Smooth muscle cell (in vitro differentiated cells): ENCODE measurements around the gene IGSF21. TPM values are rescaled to one million over a fixed set of nuclear protein-coding genes. Genes with fewer than 3 reads are reported as not detected.

ENCODE experiments used
- DNase-seq: peaks from one replicate; lab custom pipeline; 2025; ENCODE audit not compliant: unreplicated experiment; lab: John Stamatoyannopoulos, UW
- H2AFZ ChIP-seq: fragments of 200-600 bp; sonication (generic); 2 replicates; pipeline ENCODE4 v1.6.0; 2016; ENCODE audit warnings: antibody characterized with exemption, low read depth, mild to moderate bottlenecking
- H3F3A ChIP-seq: fragments of 200-600 bp; sonication (generic); 2 replicates; pipeline ENCODE4 v1.6.0; 2017; ENCODE audit warnings: antibody characterized with exemption, low read depth
- H3K27ac ChIP-seq: fragments of 200-600 bp; sonication (generic); 2 replicates; pipeline ENCODE4 v1.5.1; 2016; ENCODE audit warnings: low read depth, mild to moderate bottlenecking
- H3K27me3 ChIP-seq: fragments of 200-600 bp; sonication (generic); 2 replicates; pipeline ENCODE4 v1.6.1; 2016; ENCODE audit warnings: low read depth, mild to moderate bottlenecking
- H3K36me3 ChIP-seq: fragments of 200-600 bp; sonication (generic); 2 replicates; pipeline ENCODE4 v1.5.1; 2016; ENCODE audit warnings: low read depth
- H3K4me1 ChIP-seq: fragments of 200-600 bp; sonication (generic); 2 replicates; pipeline ENCODE4 v1.5.1; 2016; ENCODE audit warnings: low read depth
- H3K4me2 ChIP-seq: fragments of 200-600 bp; sonication (generic); 2 replicates; pipeline ENCODE4 v1.6.0; 2016; ENCODE audit warnings: mild to moderate bottlenecking
- H3K4me3 ChIP-seq: fragments of 200-600 bp; sonication (generic); 2 replicates; pipeline ENCODE4 v1.5.1; 2016; ENCODE audit warnings: mild to moderate bottlenecking
- H3K79me2 ChIP-seq: fragments of 200-600 bp; sonication (generic); 2 replicates; pipeline ENCODE4 v1.6.0; 2016; ENCODE audit warnings: low read depth, mild to moderate bottlenecking
- H3K9ac ChIP-seq: fragments of 200-600 bp; sonication (generic); 2 replicates; pipeline ENCODE4 v1.6.0; 2016; ENCODE audit warnings: low read depth
- H3K9me3 ChIP-seq: fragments of 200-600 bp; sonication (generic); replicated peaks from 2 replicates; pipeline ENCODE4 v1.5.1; 2016; ENCODE audit warnings: low read depth
- H4K20me1 ChIP-seq: fragments of 200-600 bp; sonication (generic); 2 replicates; pipeline ENCODE4 v1.6.0; 2016; ENCODE audit warnings: low read depth
- CTCF ChIP-seq: fragments of 200-600 bp; sonication (generic); IDR thresholded peaks from 2 replicates; pipeline ENCODE4 v1.5.1; 2017; ENCODE audit warnings: borderline replicate concordance, mild to moderate bottlenecking, antibody characterized with exemption; ENCODE audit not compliant: insufficient read depth, poor library complexity, severe bottlenecking
- WGBS: methylation state at CpG from one replicate; pipeline ENCODE4 v1.1.7; 2016; ENCODE audit warnings: low lambda C conversion rate; 5-methylcytosine and 5-hydroxymethylcytosine counted together
- polyA plus RNA-seq: library from polyadenylated mRNA; unstranded; fragments of >200 nt; fragmentation: Nextera tagmentation; extraction: Ambion mirVana; gene quantifications from 2 replicates; pipeline ENCODE4 v1.2.1, GENCODE V29; 2016
- total RNA-seq: library from RNA; depleted of rRNA; stranded (reverse); fragments of >200 nt; gene quantifications from 2 replicates; pipeline ENCODE4 v1.2.3, GENCODE V29; 2014

IGSF21 gene
- total and polyA plus RNA-seq, 2 experiments from 2014 or later, result not detected

- 28% methylated on average over 16 of the region's 16 CpGs for WGBS
- no peaks in the 10 kb centered on the region for H4K20me1 ChIP-seq
- H3K36me3 ChIP-seq, result no peaks in the 10 kb centered on the region
- H3K4me1 ChIP-seq, result peaks cover 8% of the 10 kb centered on the region
- H3K9me3 ChIP-seq, result no peaks in the 10 kb centered on the region
- H3K27me3 ChIP-seq, result peaks cover 60% of the 10 kb centered on the region
- no peak overlapping the region for H3K9ac ChIP-seq
- H3K79me2 ChIP-seq, result no peaks in the 10 kb centered on the region
- no peak overlapping the region for H2AFZ ChIP-seq
- no peak overlapping the region for H3K4me3 ChIP-seq
- no peaks in the 10 kb centered on the region for H3F3A ChIP-seq
- TF ChIP-seq CTCF, result no peak
- no peak overlapping the region for H3K4me2 ChIP-seq
- DNase-seq, result no peak
- H3K27ac ChIP-seq, result no peak overlapping the region
These were observed 187.0 kb downstream of the IGSF21 start for GRCh38 chr1:18294437-18295176.

- WGBS, result 24% methylated on average over 11 of the region's 11 CpGs
- no peak for TF ChIP-seq CTCF
- no peaks in the 10 kb centered on the region for H3K4me1 ChIP-seq
These were observed 190.5 kb downstream of the IGSF21 start for GRCh38 chr1:18297896-18298648.

GRCh38 chr1:18299441-18300338 is 192.1 kb downstream of the IGSF21 start:
- H3K4me1 ChIP-seq, result no peaks in the 10 kb centered on the region
- no peak overlapping the region for H3K4me3 ChIP-seq
- H3K9me3 ChIP-seq, result no peaks in the 10 kb centered on the region
- no peak overlapping the region for H3K9ac ChIP-seq
- H3K36me3 ChIP-seq, result no peaks in the 10 kb centered on the region
- no peak overlapping the region for H3K27ac ChIP-seq
- no peak overlapping the region for H2AFZ ChIP-seq
- H3K79me2 ChIP-seq, result no peaks in the 10 kb centered on the region
- no peak for DNase-seq
- H4K20me1 ChIP-seq, result no peaks in the 10 kb centered on the region
- 73% methylated on average over 7 of the region's 7 CpGs for WGBS
- no peak overlapping the region for H3K4me2 ChIP-seq
- H3K27me3 ChIP-seq, result peaks cover 43% of the 10 kb centered on the region
- no peaks in the 10 kb centered on the region for H3F3A ChIP-seq
- TF ChIP-seq CTCF, result peak; percentile 80

More at GRCh38 chr1:18297896-18298648, 190.5 kb downstream of the IGSF21 start:
- Histone ChIP-seq H3K36me3 (no peaks in the 10 kb centered on the region), H3F3A (no peaks in the 10 kb centered on the region), H3K27me3 (peaks cover 59% of the 10 kb centered on the region), H2AFZ (no peak overlapping the region), H3K79me2 (no peaks in the 10 kb centered on the region), H4K20me1 (no peaks in the 10 kb centered on the region), H3K27ac (no peak overlapping the region), H3K9ac (no peak overlapping the region), H3K4me2 (no peak overlapping the region), H3K4me3 (no peak overlapping the region), H3K9me3 (no peaks in the 10 kb centered on the region)
- no peak for DNase-seq
